H54 (cell line): ENCODE measurements around the gene CUL5.

Source experiments
- DNase-seq: peaks from one replicate; pipeline ENCODE4 v3.0.0; 2011; ENCODE audit warnings: low spot score, mixed read lengths; ENCODE audit not compliant: insufficient read length
- FAIRE-seq: peaks from 3 replicates; lab custom pipeline; 2011; peaks lifted over from hg19 to GRCh38; lab: Jason Lieb, UNC
- POLR2A ChIP-seq: IDR thresholded peaks from 2 replicates; pipeline ENCODE4 v1.6.1; 2011; ENCODE audit warnings: low read depth, mild to moderate bottlenecking, low read length

The CUL5 gene

DNA sequence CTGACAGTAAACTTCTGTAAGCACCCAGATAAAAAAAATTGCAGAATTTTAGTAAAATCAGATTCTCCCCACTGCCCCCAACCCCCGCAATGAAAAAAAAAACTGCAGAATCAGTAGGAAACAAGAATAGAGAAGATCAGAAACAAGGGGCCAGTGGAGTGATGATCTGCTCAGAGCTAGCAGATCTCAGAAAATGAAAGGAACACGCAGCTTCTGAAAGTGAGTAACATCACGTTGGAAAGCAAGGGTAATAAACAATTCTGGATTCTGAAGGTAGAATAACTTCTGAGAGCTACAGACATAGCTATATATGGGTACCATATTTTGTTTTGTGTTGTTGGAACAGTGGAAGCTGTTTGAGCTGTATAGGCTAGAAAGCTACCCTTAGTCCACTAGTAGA is 135.9 kb downstream of the CUL5 start:
- no peak for TF ChIP-seq POLR2A
- FAIRE-seq (no peak), DNase-seq (no peak)

DNA sequence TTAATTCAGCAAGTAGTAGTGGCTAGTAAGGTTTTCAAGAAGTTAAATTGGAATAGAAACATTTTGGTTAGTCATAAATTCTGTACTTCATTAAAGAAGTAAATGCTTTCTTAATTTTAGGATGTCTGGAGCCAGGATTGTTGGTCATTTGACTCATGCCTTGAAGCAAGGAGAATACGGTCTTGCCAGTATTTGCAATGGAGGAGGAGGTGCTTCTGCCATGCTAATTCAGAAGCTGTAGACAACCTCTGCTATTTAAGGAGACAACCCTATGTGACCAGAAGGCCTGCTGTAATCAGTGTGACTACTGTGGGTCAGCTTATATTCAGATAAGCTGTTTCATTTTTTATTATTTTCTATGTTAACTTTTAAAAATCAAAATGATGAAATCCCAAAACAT is 138.5 kb downstream of the CUL5 start:
- no peak for TF ChIP-seq POLR2A

DNA sequence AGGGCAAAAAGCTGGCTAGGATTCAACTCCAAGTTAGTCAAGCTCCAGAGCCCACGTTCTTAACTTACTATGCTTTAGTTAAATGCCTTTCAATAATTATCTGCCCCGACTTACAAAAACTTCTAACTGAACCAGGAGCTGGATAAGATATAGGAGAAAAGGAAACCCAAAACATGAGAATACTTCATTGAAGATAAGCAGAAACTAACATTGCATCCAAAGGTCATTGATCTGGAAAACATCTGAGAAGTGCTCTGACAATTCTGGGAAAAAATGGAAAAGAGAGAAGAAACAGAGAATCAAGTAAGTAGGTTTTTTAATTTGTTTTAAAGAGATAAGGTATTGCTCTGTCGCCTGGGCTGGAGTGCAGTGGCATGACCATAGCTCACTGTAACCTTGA is 139.9 kb downstream of the CUL5 start:
- DNase-seq (no peak), FAIRE-seq (no peak)
- no peak for TF ChIP-seq POLR2A

More for the DNA sequence above, 138.5 kb downstream of the CUL5 start:
- DNase-seq (no peak), FAIRE-seq (no peak)

DNA sequence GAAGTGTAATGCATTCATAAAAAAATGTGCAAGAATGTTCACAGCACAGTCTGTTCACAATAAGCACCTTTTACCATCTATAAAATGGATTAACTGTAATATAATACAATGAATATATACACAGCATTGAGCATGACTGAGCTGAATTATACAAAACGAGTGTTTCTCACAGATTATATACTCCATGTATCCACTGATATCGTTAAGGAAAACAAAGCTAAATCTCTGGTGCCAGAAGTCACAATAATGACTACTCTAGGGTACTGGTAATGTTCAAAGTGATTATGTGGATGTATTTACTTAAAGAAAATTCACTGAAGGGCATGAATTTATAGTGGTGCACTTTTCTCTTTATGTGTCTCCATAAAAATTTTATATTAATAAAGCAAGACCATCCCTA is 145.9 kb downstream of the CUL5 start:
- FAIRE-seq = no peak
- DNase-seq = no peak
- no peak for TF ChIP-seq POLR2A
